H1 (cell line): Measurements from ENCODE around the gene ZSWIM6. TPM values are rescaled to one million over a fixed set of nuclear protein-coding genes. Genes with fewer than 3 reads are reported as not detected.

Source experiments
- ASH2L ChIP-seq: fragments of 200-600, 300-600 bp; sonication (generic); IDR thresholded peaks from one replicate; pipeline ENCODE4 v1.7.1; 2017; ENCODE audit warnings: low read length
- BRCA1 ChIP-seq: IDR thresholded peaks from 2 replicates; pipeline ENCODE4 v1.6.1; 2012; ENCODE audit warnings: low read depth, low read length, improper control_type of control experiment
- CREB1 ChIP-seq: IDR thresholded peaks from 2 replicates; pipeline ENCODE4 v1.6.1; 2012; ENCODE audit warnings: inconsistent platforms
- KDM5A ChIP-seq: fragments of 200-600 bp; IDR thresholded peaks from 2 replicates; pipeline ENCODE4 v1.7.1; 2012; ENCODE audit warnings: mild to moderate bottlenecking, low read length, inconsistent platforms, mixed read lengths
- POLR2A ChIP-seq, 2 experiments: IDR thresholded peaks; 1 replicate in 1 of 2; 2 replicates in 1 of 2; pipeline ENCODE4 v1.6.1; 2011; ENCODE audit warnings: low read depth in 2 of 2, low read length in 2 of 2, mild to moderate bottlenecking in 2 of 2; ENCODE audit errors: control extremely low read depth in 1 of 2
- TEAD4 ChIP-seq: IDR thresholded peaks from 2 replicates; pipeline ENCODE4 v1.6.1; 2012; ENCODE audit warnings: low read depth, low read length, inconsistent platforms, mixed read lengths
- polyA plus RNA-seq, 7 experiments: library from polyadenylated mRNA; depleted of rRNA in 3 of 7; stranded (reverse) in 5 of 7; unstranded in 2 of 7; fragments of >200 nt in 5 of 7; fragments of 200-250 nt in 2 of 7; gene quantifications; 1 replicate in 5 of 7; 2 replicates in 1 of 7; 4 replicates in 1 of 7; pipeline versions ENCODE4 v1.2.1 to v1.2.3, GENCODE V29; 2011 to 2013; ENCODE audit warnings: missing spikeins in 2 of 7, mixed read lengths in 2 of 7
- total RNA-seq: library from RNA; stranded (reverse); fragmentation: NEBNext Ultra II Directional; extraction: Animal tissue kit (Norgen Biotek cat#: 25700); gene quantifications from 2 replicates; pipeline ENCODE4 v1.2.1, GENCODE V29; 2021
- TF ChIP-seq, protein P1 (sequence below): IDR thresholded peaks from 2 replicates; pipeline ENCODE4 v1.6.1; 2011; ENCODE audit warnings: low read depth, mild to moderate bottlenecking, low read length; ENCODE audit not compliant: insufficient read depth

Gene ZSWIM6
- total and polyA plus RNA-seq, 2 of the 8 experiments (the other 6 are each of a cell fraction or from before 2014, with no cell fraction given) = 7.9 to 12.4 TPM

DNA sequence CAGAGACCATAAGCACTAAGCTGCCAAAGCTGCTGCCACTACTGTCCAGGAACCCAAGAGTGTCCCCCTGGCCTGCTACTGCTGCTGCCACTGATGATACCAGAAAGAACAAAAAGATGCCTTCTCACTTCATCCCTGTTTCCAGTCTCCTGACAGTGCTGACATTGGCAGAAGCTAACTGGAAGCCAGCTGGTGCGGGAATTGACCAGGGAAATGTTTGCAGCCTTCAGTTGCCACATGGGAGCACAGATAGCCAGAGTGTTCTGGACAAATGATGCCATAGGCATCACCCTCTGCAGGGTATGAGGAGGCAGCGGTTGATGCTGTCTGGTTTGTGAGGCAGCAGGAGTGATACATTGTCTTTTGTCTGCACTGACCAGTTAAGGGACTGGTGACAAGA, 258.4 kb downstream of the ZSWIM6 start (continued):
- TF ChIP-seq POLR2A (IDR thresholded peaks at IDR 0.05; ENCODE audit: control extremely low read depth in 1 of 2, low read depth in 2 of 2, low read length in 2 of 2) = no peak
- TF ChIP-seq BRCA1 = no peak
- TF ChIP-seq ASH2L = no peak
- TF ChIP-seq TEAD4 = no peak
- TF ChIP-seq CREB1 = no peak
- TF ChIP-seq, protein P1, sequence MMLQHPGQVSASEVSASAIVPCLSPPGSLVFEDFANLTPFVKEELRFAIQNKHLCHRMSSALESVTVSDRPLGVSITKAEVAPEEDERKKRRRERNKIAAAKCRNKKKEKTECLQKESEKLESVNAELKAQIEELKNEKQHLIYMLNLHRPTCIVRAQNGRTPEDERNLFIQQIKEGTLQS = no peak
- no peak for TF ChIP-seq KDM5A
